Neural cell (in vitro differentiated cells): ENCODE results near the gene SYT13. TPM values are rescaled to one million over a fixed set of nuclear protein-coding genes. Genes with fewer than 3 reads are reported as not detected.

Experiments
- H2AFZ ChIP-seq: fragments of 200-600, 300-800 bp; sonication (generic), shearing (Covaris generic); 2 replicates; pipeline ENCODE4 v1.6.0; 2014; ENCODE audit warnings: low read depth, mild to moderate bottlenecking, antibody characterized with exemption, low read length, moderate library complexity
- H3F3A ChIP-seq: fragments of 200-600 bp; shearing (Covaris generic); 2 replicates; pipeline ENCODE4 v1.6.1; 2016; ENCODE audit warnings: mild to moderate bottlenecking, moderate library complexity, mixed read lengths, antibody characterized with exemption, low read length; ENCODE audit not compliant: insufficient read depth, poor library complexity, severe bottlenecking
- H3K27ac ChIP-seq: fragments of 200-600, 300-800 bp; sonication (generic), shearing (Covaris generic); 2 replicates; pipeline ENCODE4 v1.5.1; 2014; ENCODE audit warnings: mild to moderate bottlenecking, low read length, moderate library complexity
- H3K27me3 ChIP-seq: fragments of 300-800, 200-600 bp; sonication (generic), shearing (Covaris generic); 2 replicates; pipeline ENCODE4 v1.6.0; 2014; ENCODE audit warnings: mild to moderate bottlenecking, low read depth, low read length, moderate library complexity; ENCODE audit not compliant: insufficient read depth
- H3K36me3 ChIP-seq: fragments of 300-800, 200-600 bp; sonication (generic), shearing (Covaris generic); 2 replicates; pipeline ENCODE4 v1.5.1; 2014; ENCODE audit warnings: mild to moderate bottlenecking, antibody characterized with exemption, low read length, moderate library complexity; ENCODE audit not compliant: insufficient read depth
- H3K4me2 ChIP-seq: fragments of 300-800, 200-600 bp; sonication (generic), shearing (Covaris generic); 2 replicates; pipeline ENCODE4 v1.6.0; 2014; ENCODE audit warnings: mild to moderate bottlenecking, low read length
- H3K4me3 ChIP-seq: fragments of 300-800, 200-600 bp; sonication (generic), shearing (Covaris generic); 2 replicates; pipeline ENCODE4 v1.5.1; 2014; ENCODE audit warnings: mild to moderate bottlenecking, low read length, moderate library complexity
- H3K79me2 ChIP-seq: fragments of 200-600 bp; shearing (Covaris generic); replicated peaks from 2 replicates; pipeline ENCODE4 v1.6.0; 2014; ENCODE audit warnings: mild to moderate bottlenecking, low read length, moderate library complexity; ENCODE audit not compliant: insufficient read depth
- H3K9ac ChIP-seq: fragments of 300-800, 200-600 bp; sonication (generic), shearing (Covaris generic); 2 replicates; pipeline ENCODE4 v1.6.1; 2016; ENCODE audit warnings: mild to moderate bottlenecking, low read length, mixed read lengths
- H3K9me2 ChIP-seq: fragments of 200-600 bp; shearing (Covaris generic); 2 replicates; pipeline ENCODE4 v1.6.1; 2016; ENCODE audit warnings: mild to moderate bottlenecking, low read length, mixed read lengths; ENCODE audit not compliant: insufficient read depth
- H3K9me3 ChIP-seq: fragments of 200-600, 300-800 bp; sonication (generic), shearing (Covaris generic); 2 replicates; pipeline ENCODE4 v1.6.1; 2016; ENCODE audit warnings: mild to moderate bottlenecking, mixed run types, low read length, moderate library complexity, mixed read lengths
- H4K20me1 ChIP-seq: fragments of 200-600 bp; shearing (Covaris generic); 2 replicates; pipeline ENCODE4 v1.6.1; 2016; ENCODE audit warnings: mild to moderate bottlenecking, mixed run types; ENCODE audit not compliant: insufficient read depth
- EZH2 ChIP-seq: fragments of 200-600, 300-800 bp; shearing (Covaris generic), sonication (generic); IDR thresholded peaks from 2 replicates; pipeline ENCODE4 v1.6.1; 2014; ENCODE audit warnings: antibody characterized with exemption, low read length, borderline replicate concordance, mild to moderate bottlenecking; ENCODE audit not compliant: insufficient read depth, poor library complexity, severe bottlenecking
- MXI1 ChIP-seq: fragments of 450-650 bp; conservative IDR thresholded peaks from 2 replicates; pipeline ENCODE4 v1.6.1; 2014; ENCODE audit warnings: antibody characterized with exemption, mild to moderate bottlenecking; ENCODE audit not compliant: poor library complexity, severe bottlenecking
- POLR2AphosphoS5 ChIP-seq: IDR thresholded peaks from 2 replicates; pipeline ENCODE4 v1.6.1; 2012
- RAD21 ChIP-seq: fragments of 450-650 bp; conservative IDR thresholded peaks from 2 replicates; pipeline ENCODE4 v1.6.1; 2014; ENCODE audit warnings: antibody characterized with exemption, mild to moderate bottlenecking, moderate library complexity
- SMC3 ChIP-seq: fragments of 450-650 bp; conservative IDR thresholded peaks from 2 replicates; pipeline ENCODE4 v1.6.1; 2014; ENCODE audit warnings: antibody characterized with exemption, mild to moderate bottlenecking, moderate library complexity; ENCODE audit not compliant: poor library complexity
- TAF1 ChIP-seq: IDR thresholded peaks from 2 replicates; pipeline ENCODE4 v1.6.1; 2012; ENCODE audit warnings: low read depth
- polyA plus RNA-seq: library from polyadenylated mRNA; depleted of rRNA; stranded (reverse); fragments of >200 nt; gene quantifications from 2 replicates; pipeline ENCODE4 v1.2.3, GENCODE V29; 2014
- TF ChIP-seq, protein P1 (sequence below): fragments of 450-650 bp; IDR thresholded peaks from 2 replicates; pipeline ENCODE4 v1.5.1; 2014; ENCODE audit warnings: antibody characterized with exemption, mild to moderate bottlenecking, moderate library complexity; ENCODE audit not compliant: poor library complexity, severe bottlenecking
- TF ChIP-seq, protein P2 (sequence below): IDR thresholded peaks from 2 replicates; pipeline ENCODE4 v1.6.1; 2012; ENCODE audit warnings: borderline replicate concordance

The SYT13 gene
- polyA plus RNA-seq, 1 donor from 2014 or later: 60.8 TPM

DNA sequence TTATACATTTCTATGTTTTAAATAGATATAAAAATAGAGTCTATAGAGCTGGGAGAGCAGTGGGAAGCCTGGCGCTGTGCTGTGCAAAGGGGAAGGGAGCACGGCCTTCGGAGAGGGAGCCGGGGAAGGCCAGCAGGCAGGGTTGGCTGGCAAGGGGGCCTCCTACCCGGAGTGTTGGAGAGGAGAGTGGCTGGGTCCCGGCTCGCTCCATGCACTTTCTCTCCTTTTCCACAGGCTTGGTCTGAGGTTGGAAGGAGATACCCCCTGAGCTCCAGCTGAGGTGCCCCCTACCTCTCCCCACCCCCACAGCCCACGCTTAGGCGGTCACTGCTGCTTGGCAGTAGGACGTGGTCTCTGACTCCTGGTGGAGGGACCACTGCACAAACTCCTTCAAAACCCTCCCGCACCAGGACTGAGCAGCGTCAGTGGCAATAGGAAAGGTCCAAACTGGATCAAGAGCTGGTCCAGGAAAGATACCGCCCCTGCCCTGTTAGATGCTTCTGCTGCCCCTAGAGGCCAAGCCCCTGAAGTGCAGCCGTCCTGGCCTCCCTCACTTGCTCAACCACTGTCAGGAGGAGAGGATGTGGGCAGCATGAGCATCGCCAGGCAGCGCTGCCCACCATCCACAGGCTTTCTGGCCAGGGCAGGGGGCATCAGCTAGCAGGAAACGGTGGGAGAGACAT, 52.9 kb downstream of the SYT13 start:
- H3K27ac ChIP-seq: no peak overlapping the region
- no peak overlapping the region for H3K9ac ChIP-seq
- no peaks in the 10 kb centered on the region for H3K79me2 ChIP-seq
- H3K36me3 ChIP-seq: no peaks in the 10 kb centered on the region
- H3K4me3 ChIP-seq: no peak overlapping the region
- H3K9me3 ChIP-seq: no peaks in the 10 kb centered on the region
- no peaks in the 10 kb centered on the region for H3K9me2 ChIP-seq
- H3F3A ChIP-seq: no peaks in the 10 kb centered on the region
- H3K4me2 ChIP-seq: no peak overlapping the region
- H2AFZ ChIP-seq: no peak overlapping the region
- H4K20me1 ChIP-seq: no peaks in the 10 kb centered on the region
- TF ChIP-seq, protein P1, sequence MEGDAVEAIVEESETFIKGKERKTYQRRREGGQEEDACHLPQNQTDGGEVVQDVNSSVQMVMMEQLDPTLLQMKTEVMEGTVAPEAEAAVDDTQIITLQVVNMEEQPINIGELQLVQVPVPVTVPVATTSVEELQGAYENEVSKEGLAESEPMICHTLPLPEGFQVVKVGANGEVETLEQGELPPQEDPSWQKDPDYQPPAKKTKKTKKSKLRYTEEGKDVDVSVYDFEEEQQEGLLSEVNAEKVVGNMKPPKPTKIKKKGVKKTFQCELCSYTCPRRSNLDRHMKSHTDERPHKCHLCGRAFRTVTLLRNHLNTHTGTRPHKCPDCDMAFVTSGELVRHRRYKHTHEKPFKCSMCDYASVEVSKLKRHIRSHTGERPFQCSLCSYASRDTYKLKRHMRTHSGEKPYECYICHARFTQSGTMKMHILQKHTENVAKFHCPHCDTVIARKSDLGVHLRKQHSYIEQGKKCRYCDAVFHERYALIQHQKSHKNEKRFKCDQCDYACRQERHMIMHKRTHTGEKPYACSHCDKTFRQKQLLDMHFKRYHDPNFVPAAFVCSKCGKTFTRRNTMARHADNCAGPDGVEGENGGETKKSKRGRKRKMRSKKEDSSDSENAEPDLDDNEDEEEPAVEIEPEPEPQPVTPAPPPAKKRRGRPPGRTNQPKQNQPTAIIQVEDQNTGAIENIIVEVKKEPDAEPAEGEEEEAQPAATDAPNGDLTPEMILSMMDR: peak; percentile 57
- peak; percentile 15 for TF ChIP-seq SMC3
- no peak for TF ChIP-seq EZH2
- no peaks in the 10 kb centered on the region for H3K27me3 ChIP-seq

DNA sequence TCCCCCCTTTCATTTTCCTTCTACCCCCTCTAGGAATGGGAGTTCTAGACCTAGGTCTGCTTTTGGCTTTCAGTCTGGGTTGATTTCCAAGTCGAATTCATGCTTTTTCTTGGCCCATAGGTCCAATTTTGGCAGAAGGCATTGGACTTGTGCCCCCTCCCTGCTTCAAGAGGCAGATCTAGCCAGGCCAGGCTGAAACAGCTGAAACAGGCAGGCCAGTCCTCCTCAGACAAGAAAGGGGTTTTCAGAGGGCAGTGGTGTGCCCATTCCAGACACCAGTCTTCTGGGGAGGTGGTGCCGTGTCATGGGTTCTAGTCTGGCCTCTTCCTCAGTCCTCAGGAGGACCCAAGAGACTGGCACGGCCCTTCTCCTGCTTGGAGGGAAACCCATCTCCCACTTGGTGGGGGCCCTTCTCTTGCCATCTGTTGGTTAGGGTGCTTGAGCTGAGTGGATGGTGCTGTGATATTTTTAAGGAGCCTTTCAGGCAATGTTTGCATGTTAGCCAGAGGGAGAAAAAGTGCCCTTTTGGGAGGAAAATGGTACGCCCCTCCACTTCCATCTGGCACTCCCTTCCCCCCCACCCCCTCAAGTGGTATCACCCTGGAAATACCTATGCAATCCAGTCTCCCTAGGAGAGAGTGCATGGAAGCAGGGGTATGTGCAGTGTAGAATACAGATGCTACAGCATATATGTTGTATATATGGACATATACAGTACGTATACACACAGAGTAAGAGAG, 53.6 kb downstream of the SYT13 start:
- Histone ChIP-seq H3K9ac (no peak overlapping the region), H3K27me3 (no peaks in the 10 kb centered on the region), H2AFZ (no peak overlapping the region), H3K79me2 (no peaks in the 10 kb centered on the region), H4K20me1 (no peaks in the 10 kb centered on the region), H3K36me3 (peaks cover 1% of the 10 kb centered on the region), H3F3A (no peaks in the 10 kb centered on the region), H3K9me2 (no peaks in the 10 kb centered on the region), H3K4me2 (no peak overlapping the region), H3K27ac (no peak overlapping the region), H3K9me3 (no peaks in the 10 kb centered on the region), H3K4me3 (no peak overlapping the region)
- TF ChIP-seq RAD21 (no peak), SMC3 (no peak), EZH2 (no peak), MXI1 (no peak), TAF1 (no peak), POLR2AphosphoS5 (no peak)
- TF ChIP-seq, protein P1: no peak
- TF ChIP-seq, protein P2, sequence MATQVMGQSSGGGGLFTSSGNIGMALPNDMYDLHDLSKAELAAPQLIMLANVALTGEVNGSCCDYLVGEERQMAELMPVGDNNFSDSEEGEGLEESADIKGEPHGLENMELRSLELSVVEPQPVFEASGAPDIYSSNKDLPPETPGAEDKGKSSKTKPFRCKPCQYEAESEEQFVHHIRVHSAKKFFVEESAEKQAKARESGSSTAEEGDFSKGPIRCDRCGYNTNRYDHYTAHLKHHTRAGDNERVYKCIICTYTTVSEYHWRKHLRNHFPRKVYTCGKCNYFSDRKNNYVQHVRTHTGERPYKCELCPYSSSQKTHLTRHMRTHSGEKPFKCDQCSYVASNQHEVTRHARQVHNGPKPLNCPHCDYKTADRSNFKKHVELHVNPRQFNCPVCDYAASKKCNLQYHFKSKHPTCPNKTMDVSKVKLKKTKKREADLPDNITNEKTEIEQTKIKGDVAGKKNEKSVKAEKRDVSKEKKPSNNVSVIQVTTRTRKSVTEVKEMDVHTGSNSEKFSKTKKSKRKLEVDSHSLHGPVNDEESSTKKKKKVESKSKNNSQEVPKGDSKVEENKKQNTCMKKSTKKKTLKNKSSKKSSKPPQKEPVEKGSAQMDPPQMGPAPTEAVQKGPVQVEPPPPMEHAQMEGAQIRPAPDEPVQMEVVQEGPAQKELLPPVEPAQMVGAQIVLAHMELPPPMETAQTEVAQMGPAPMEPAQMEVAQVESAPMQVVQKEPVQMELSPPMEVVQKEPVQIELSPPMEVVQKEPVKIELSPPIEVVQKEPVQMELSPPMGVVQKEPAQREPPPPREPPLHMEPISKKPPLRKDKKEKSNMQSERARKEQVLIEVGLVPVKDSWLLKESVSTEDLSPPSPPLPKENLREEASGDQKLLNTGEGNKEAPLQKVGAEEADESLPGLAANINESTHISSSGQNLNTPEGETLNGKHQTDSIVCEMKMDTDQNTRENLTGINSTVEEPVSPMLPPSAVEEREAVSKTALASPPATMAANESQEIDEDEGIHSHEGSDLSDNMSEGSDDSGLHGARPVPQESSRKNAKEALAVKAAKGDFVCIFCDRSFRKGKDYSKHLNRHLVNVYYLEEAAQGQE: no peak
